Effector CD4-positive, alpha-beta T cell (primary cell): ENCODE results near the gene USP54.
"Not testable (repeated sequence)": the region's sequence is repeated elsewhere in the genome, so short reads cannot be mapped to it uniquely, and the experiment has no call there.

Experiments
- DNase-seq: peaks from one replicate; pipeline ENCODE4 v3.0.0-alpha.2; 2020

USP54 gene

DNA sequence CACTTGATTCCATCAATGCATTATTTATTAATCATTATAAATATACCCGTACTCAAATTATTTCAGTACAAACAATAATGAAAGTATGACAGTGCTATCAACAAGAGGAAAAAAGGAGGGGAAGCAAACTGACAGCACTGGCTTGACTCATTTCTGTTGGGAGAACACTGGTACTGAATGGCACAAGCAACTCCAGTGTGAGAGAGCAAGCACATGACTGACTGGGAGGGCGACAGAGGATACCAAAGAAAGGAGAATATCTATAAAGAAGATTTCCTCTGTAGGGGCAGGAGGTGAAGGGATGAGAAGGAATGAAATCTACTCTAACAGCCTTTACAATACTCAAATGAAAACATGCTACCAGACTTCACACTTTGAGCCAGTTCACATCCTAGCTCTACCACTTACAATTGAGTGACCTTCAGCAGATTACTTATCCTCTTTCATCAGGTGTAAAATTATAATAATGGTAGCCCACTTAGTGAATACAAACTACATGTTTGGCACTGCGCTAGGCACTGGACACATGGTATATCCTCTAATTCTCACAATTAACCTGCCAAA lies 1.5 kb downstream of the USP54 start:
- no peak for DNase-seq

DNA sequence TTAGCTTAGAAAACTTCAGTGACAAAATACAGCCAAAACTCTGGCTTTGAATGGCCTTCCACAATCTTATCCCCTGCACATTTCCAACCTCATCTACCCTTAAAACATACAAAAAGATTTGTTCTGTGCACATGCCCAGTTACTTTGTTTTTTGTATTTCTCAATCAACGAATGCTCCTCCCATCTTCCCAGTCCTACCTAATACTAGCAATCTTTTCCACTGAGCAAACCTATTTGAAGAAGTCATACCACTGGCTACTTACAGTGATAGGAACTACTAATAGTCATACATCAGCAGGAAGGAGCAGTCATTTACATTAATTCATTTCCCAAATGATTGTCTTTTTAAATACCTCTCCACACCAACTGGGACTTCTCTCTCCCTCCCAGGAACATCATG lies 2.5 kb downstream of the USP54 start:
- DNase-seq, result no peak

DNA sequence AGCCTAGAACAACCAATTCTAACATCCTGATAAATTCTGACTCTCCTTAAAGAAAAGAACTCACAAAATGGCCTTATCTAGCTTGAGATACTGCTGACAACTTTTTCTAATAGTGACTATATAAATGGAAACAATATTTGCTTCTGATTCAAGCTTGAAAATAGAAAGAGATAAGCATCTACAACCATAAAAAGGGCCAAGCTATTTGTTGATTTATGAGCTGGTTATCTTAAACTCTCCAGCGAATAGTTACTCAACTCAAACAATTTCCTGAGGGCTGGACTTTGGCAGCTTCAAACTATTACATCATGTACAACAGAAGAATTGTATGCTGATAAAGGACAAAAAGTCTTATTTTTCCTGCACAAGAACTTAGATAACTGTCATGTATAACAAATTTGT lies 4.6 kb downstream of the USP54 start:
- DNase-seq, result no peak

DNA sequence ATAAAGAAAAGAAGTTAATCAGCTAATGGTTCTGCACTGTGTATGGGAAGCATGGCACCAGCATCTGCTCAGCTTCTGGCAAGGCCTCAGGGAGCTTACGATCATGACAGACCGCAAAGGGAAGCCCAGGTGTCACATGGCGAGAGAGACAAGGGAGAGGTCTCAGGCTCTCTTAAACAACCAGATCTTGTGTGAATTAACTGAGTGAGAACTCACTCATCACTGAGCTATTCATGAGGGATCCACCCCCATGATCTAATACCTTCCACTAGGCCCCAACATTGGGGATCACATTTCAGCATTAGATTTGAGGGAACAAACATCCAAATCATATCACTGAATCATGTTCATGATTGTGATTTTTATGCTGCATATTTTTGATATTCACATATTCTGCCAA lies 5.8 kb downstream of the USP54 start:
- DNase-seq, result no peak

DNA sequence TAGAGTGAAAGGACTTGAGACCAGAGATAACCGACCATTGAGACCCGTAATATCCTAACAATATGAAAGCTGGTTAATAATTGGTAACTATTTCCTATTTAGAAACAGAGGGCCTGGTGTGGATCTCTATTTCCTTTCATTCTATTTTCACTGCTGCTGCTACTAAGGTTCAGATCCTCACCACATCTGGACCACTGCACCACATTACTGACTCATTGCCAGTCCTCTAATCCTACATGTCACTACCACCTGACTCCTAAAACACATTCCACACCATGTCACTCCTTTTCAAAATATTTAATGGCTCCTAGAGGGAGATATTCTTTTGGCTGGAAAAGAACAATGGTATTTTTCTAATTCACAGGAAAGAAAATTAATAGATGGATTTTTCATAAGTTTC lies 6.4 kb downstream of the USP54 start:
- DNase-seq, result no peak

DNA sequence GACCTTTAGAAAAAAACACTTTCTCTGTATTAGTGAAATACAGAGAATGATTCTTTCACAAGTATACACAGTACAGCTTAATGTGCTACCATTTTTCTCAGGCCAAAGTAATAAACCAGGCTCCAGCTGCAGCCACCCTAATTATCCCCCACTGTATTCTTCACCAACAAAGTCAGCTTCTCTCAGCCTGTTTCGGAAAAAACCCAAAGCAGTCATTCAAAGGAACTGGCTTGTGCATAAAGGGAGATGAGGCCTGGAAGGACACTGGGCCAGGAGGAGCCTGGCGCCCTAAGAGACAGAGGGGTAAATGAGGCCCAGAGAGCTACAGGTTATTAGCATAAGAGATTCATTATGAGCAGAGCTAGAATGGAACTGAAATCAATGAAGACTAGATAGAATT lies 9.2 kb downstream of the USP54 start:
- no peak for DNase-seq

DNA sequence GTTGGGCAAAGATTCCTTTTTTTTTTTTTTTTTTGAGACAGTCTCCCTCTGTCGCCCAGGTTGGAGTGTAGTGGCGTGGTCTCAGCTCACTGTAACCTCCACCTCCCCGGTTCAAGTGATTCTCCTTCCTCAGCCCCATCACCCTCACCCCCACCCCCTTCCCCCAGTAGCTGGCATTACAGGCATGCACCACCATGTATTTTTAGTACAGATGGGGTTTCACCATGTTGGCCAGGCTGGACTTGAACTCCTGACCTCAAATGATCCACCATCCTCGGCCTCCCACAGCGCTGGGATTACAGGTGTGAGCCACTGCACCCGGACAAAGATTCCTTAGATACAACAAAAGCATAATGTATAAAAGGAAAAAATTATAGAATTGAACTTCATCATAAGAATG lies 12.2 kb downstream of the USP54 start:
- DNase-seq, result not testable (repeated sequence)

DNA sequence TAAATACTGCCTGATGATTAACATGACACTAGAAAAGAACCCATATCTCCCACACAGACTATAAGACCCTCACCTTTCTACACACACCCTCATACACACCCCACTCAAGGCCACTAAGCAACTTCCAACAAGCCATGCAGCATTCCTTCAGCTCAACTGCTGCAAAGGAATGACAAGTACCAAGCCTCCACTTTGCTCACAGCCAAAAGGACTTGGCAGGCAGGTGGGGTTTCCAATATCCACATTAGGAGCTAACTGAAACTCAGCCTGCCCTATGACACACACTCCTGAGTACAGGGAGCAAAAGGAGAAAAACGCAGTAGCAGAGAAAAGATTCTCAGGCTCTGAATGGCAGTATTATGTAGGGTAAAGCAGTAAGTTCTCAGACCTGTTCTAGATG lies 13.4 kb downstream of the USP54 start:
- no peak for DNase-seq

DNA sequence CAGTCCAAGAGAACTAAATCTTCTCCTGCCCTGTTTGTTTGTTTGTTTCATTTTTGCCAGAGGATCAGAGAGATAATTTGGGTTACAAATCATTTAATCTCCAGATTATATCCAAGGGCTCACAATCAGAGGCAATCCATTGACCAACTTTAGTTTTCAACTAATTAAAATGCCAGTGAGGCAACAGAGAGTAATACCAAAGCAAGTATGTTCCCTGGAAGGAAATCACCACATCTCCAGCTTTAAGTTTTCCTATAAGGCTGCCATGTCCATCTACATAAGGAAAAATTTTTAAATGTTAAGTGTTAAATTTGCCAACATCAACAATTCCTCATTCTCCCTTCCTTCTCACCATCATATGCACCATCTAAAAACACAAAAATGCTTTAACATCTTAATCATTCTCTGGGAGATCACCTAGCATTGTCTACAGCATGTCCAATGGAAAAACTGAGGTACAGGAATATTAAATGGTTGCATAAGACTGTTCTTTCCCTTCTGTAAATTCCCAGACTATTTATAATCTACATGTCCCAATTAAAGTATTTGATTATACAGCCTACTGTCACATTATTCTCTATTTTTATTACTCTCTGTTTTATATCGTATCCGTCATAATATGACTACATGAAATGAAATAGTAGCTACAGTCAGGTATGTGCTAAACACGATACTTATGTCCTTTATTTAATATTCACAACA lies 14.1 kb downstream of the USP54 start:
- no peak for DNase-seq

DNA sequence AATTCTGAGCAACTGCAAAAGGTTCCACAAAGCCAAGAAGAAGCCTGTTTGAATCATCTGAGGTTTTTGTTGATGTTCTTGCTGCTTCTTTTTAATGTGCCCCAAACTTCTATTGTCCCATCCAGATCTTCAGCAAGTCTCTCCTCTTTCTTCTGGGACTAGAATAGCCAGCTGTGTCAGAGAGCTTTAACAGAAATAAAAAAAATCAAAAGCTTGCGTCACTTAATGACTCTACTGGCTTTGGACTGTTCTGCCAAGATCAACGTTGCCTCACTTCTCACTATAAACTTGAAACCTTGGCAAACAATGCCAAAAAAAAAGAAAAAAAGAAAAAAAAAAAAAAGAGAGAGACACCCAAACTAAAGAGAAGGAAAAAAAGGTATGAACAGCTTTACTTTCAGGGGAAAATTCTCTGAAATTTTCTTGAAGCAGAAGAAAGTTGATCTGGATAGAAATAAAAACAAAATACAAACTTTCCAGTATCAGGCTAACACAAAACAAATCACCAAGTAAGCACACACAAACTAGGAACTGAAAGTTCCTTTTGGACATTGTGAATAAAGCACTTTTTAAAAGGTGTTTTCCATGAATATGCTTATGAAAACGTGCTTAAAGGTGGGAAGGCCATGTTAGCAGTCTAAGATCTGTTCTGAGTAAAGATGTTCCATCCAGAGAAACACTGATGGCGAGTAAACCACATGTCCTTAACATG lies 14.8 kb downstream of the USP54 start:
- DNase-seq, result no peak

DNA sequence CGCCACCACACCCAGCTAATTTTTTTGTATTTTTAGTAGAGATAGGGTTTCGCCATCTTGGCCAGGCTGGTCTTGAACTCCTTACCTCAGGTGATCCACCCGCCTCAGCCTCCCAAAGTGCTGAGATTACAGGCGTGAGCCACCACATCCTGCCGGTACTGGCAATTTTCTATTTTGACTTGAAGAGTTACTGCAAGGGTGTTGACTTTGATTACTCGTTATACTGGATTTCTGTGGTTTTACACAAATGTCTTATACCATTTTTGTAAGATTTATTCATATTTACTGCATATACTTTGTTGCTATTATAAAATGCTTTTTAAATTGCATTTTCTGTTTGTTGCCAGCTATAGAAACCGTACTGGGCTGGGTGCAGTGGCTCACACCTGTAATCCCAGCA lies 24.1 kb downstream of the USP54 start:
- not testable (repeated sequence) for DNase-seq

DNA sequence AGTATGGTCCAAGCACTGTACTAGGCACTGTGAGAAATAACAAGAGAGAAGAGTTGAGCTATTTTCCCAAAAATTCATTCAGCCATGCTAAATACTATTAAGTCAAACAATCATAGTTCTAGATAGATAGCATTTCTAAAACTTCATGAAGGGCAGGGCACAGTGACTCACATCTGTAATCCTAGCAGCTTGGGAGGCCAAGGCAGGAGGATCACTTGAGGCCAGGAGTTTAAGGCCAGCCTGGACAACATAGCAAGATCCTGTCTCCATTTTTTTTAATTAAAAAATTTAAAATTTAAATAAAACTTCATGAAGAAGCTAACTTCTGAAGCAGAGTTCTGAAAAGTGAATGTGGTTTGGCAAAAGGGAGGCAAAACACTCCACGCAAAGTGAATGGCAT lies 29.9 kb downstream of the USP54 start:
- no peak for DNase-seq

DNA sequence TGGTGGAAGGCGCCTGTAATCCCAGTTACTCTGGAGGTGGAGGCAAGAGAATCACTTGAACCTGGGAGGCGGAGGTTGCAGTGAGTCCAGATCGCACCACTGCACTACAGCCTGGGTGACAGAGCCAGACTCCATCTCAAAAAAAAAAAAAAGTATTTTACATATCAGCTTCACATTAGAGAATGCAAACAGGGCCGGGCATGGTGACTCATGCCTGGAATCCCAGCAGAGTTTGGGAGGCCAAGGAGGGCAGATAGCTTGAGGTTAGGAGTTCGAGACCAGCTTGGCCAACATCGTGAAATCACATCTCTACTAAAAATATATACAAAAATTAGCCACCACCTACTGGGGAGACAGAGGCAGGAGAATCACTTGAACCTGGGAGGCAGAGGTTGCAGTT lies 31.6 kb downstream of the USP54 start:
- no peak for DNase-seq

DNA sequence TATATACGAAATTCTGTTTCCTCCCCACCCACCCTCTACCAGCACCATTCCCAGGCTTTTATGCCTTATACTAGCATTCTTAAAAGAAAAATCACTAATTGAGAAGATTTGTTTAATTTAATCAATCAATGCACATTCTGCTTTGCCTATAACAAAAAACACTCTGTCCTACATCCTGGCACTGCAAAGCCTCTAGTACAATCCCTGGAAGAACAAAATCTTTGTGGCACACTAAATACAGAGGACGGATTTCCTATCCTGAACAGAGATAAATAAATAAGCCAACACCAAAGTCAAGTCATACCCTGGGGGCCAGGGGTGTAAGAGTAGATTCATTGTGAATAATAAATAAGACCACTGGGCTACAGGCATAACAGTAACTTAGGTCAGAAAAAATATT lies 34.3 kb downstream of the USP54 start:
- DNase-seq, result no peak

DNA sequence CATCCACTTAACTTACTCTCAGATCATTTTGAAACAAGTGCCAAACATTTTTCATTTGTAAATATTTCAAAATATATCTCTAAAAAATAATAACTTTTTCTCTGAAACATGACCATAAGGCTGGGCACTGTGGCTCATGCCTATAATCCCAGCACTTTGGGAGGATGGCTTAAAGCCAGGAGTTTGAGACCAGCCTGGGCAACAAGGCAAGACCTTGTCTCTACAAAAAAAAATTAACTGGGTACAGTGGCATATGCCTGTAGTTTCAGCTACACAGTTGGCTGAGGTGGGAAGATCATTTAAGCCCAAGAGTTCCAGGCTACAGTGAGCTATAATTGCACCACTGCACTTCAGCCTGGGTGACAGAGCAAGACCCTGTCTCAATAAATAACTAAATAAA lies 36.4 kb downstream of the USP54 start:
- no peak for DNase-seq

DNA sequence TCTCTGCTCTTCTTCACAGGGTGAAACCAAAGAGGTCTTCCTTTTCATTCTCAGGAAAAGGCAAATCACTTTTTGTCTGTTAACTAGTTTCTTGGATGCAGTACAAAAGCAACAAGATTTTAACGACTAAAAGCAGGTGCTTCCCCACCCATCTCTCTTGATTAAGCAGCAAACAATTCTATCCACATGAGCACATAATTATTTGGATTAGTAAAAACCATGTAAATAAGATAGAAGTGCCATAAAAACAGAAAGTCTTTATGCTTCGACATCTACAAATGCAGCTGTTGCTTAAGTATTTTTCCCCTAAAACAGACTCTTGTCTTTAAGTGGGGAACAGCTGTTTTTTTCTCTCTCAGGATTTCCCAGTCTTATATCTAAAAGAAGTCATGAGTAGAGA lies 37.4 kb downstream of the USP54 start:
- DNase-seq, result no peak

DNA sequence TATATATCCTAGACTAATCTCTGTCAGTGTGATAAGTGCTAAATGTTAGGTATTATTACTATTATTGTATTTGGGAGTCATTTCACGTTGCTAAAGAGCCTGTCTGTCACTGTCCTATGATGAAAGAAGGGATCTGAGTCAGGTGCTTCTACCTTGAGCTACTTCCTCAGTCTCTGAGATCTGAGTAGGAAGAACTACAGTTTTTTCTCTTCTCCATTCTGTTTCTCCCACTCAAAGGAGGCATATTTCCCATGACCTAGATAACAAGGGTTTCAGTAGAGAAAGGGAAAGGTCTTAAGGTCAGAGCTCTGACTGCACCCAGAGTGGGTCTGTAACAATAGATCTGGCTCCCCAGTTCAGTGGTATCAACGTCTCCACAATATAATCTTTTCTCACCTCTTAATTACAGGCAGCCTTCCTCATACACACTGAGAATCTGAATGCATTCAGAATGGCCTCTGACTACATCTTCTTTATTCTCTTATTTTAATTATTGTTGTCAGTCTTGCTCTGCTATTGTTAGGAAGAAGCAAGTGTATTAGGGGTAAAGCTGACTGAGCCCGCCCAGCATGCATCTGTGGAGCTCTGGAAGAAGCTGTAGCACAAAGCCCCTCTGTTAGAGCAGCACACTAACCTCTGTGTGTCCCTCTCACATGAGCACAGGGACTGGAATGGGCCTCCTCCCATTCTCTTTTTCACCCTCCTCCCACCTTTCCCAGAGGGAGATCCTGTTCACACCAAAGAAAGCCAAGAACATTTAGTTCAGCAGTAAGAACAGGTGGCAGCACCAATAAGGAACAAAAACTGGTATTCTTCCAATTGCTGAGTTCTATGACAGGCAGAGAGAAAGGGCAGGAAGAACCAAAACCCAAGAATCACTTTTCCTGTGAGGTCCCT lies 38.1 kb downstream of the USP54 start:
- DNase-seq, result no peak

DNA sequence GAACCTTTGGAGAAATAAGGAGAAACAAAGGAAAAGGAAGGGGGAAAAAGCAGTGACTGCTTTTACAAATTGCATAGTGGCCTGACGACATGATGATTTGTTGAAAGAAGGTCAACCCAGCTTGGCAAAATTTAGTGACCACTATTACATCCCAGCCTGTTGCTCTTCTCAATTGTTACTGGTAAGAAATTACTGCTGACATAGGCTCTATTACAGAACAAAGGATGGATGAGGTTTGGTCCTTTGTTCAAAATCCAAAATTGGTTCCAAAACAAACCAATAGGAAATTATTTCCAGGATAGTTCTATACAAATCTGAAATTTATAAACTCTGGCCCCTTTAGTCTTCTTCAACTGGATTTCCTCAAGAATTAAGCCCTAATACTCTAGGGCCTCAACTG lies 39.6 kb downstream of the USP54 start:
- no peak for DNase-seq

DNA sequence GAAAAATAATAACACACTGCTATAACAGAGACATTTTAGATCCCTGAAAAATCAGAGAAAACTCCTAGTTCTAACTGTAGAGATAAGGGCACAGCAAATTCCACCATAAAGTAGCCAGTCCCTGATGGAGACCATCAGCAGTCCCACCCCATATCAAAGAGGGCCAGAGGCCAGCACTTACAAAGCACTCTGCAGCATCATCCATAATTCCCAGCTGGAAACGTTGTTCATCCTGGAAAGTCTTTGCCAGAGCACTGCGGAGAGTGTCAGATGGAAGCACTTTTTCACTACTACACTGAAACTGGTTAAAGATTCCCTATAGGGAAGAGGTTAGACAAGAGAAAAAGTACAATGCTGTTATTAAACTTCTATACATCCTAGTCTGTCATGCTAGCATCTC lies 45.8 kb downstream of the USP54 start:
- no peak for DNase-seq

DNA sequence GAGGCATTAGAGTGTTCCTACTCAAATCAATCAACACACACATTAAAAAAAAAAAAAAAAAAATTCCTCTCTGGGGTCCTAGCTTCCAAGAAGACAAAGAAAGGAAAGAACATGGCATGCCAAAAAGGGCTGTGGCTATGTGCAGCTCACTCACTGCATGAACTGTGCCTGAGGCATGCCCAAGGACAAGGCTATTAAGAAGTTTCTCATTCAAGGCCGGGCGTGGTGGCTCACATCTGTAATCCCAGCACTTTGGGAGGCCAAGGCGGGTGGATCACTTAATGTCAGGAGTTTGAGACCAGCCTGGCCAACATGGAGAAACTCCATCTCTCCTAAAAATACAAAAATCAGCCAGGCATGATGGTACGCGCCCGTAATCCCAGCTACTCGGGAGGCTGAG lies 53.4 kb downstream of the USP54 start:
- DNase-seq, result no peak

DNA sequence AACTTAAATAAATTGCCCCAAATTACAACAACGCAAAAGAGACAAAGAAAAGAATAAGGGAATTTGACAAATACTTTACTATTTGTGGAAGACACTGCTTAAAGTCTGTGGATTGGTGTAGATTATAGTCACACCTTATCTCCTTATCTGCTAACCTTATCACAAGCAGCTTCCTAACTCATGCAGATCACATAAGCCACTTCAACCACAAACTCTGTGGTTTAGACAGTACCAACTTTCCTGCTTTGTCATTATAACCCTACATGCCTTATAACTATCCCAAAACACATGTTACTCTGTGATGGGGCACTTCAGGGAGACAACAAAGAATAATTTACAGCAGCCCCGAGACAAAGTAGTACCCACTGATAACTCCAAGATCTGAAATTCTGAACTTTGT lies 53.9 kb downstream of the USP54 start:
- DNase-seq, result no peak

DNA sequence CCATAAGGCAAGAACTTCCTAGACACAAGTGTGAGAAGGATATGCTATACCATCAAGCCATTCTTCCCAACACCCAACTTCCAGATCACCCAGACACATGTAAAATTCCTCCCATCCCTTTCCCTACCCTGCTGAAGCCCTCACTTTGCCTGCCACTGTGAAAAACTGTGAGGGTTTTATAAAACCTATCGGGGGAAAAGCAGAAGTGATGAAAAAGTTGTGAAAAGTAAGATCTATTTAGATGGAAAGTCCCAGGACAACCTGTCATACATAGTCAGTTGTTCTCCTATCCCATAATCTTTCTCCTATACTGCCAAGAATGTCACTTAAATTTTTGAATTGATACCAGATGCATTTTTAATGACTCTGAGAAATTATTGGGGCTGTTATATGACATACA lies 56.3 kb downstream of the USP54 start:
- DNase-seq, result no peak

DNA sequence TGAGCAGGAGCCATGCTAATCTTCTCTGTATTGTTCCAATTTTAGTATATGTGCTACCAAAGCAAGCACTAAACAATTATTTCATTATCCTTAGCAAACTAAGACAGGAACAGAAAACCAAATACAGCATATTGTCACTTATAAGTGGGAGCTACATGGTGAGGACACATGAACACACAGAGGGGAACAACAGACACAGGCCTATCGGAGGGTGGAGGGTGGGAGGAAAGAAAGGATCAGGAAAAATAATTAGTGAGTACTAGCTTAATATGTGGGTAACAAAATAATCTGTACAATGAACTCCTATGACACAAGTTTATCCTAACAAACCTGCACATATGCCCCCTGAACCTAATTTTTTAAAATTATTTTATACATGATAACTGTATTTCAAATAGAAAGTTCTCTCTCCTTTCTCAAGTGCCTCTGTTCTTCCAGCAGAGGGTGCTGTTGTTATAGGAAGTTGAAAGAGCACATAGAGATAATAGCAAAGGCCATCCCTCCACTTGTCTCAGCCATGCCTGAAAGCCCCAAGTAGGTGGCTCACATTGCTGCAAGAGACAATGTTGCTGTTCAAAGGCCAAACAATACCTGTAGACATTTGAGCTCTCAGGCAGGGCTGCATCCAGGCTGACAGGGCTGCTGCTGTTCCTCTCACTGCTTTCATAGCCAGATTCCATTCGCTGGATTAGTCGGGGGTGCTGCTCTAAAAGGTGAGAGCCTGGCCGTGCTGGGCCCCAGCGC lies 61.9 kb downstream of the USP54 start:
- DNase-seq, result peak; percentile 42
